B cell (primary cell): Measurements from ENCODE around the gene RNASE4.

Experiments
- CTCF ChIP-seq: fragments of 200-600 bp; IDR thresholded peaks from one replicate; pipeline ENCODE4 v1.8.0; 2022; ENCODE audit warnings: antibody characterized with exemption, mild to moderate bottlenecking
- EZH2 ChIP-seq: IDR thresholded peaks from 2 replicates; pipeline ENCODE4 v1.6.1; 2012; ENCODE audit warnings: borderline replicate concordance, low read depth, mild to moderate bottlenecking, moderate library complexity, low read length; ENCODE audit not compliant: insufficient read depth, poor library complexity, severe bottlenecking

GRCh38 chr14:20712904-20713303 lies 28.5 kb downstream of the RNASE4 start:
- TF ChIP-seq CTCF: no peak
- TF ChIP-seq EZH2: no peak
